ENCODE results near the gene MSI1.

MSI1 gene

DNA sequence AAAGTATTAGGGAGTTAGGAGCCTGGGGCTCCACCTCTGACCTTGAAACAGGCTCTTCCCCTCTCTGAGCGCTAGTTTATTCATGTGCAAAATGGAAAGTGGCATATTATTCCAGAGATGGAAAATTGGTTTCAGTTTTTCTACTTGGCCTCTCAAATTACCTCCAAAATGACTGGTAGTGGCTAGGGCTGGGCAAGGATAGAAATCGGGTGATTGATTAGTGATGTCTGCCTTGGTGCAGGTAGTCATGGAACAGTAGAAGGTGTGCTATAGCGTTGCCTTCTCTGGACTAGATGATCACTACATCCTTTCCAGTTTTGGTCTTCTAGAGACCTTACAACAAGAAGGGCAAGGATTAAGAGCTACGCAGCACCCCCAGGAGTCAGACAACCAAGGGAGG lies 8.6 kb upstream of the MSI1 start:
- H3K4me3 ChIP-seq (ENCODE audit: low read length), result no peak overlapping the region
- TF ChIP-seq, protein P1, sequence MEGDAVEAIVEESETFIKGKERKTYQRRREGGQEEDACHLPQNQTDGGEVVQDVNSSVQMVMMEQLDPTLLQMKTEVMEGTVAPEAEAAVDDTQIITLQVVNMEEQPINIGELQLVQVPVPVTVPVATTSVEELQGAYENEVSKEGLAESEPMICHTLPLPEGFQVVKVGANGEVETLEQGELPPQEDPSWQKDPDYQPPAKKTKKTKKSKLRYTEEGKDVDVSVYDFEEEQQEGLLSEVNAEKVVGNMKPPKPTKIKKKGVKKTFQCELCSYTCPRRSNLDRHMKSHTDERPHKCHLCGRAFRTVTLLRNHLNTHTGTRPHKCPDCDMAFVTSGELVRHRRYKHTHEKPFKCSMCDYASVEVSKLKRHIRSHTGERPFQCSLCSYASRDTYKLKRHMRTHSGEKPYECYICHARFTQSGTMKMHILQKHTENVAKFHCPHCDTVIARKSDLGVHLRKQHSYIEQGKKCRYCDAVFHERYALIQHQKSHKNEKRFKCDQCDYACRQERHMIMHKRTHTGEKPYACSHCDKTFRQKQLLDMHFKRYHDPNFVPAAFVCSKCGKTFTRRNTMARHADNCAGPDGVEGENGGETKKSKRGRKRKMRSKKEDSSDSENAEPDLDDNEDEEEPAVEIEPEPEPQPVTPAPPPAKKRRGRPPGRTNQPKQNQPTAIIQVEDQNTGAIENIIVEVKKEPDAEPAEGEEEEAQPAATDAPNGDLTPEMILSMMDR (IDR thresholded peaks at IDR 0.05; ENCODE audit: insufficient read depth, low read depth, low read length, missing control alignments), result no peak
- DNase-seq (ENCODE audit: low read depth), result no peak

GRCh38 chr12:120376934-120377572 lies 8.1 kb upstream of the MSI1 start:
- TF ChIP-seq, protein P1 (IDR thresholded peaks at IDR 0.05; ENCODE audit: insufficient read depth, low read depth, low read length, missing control alignments), result no peak
- no peak overlapping the region for H3K4me3 ChIP-seq (ENCODE audit: low read length)
- no peak for DNase-seq (ENCODE audit: low read depth)

DNA sequence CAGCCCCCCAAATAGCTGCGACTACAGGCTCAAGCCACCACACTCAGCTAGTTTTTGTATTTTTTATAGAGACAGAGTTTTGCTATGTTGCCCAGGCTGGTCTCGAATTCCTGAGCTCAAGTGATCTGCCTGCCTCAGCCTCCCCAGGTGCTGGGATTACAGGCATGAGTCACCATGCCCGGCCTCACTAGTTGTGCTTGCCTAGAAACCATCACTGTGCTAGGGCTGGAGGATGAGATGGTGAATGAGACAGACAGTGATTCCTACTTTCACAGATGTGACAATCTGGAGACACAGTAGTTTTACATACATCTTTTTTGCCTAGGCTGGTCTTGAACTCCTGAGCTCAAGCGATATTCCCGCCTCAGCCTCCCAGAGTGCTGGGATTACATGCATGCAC lies 7.5 kb upstream of the MSI1 start:
- TF ChIP-seq, protein P1 (IDR thresholded peaks at IDR 0.05; ENCODE audit: insufficient read depth, low read depth, low read length, missing control alignments), result no peak
- H3K4me3 ChIP-seq (ENCODE audit: low read length), result no peak overlapping the region
- DNase-seq (ENCODE audit: low read depth), result peak; percentile 57

- TF ChIP-seq, protein P1 (IDR thresholded peaks at IDR 0.05; ENCODE audit: insufficient read depth, low read depth, low read length, missing control alignments), result no peak
- no peak overlapping the region for H3K4me3 ChIP-seq (ENCODE audit: low read length)
These were observed 7.0 kb upstream of the MSI1 start for GRCh38 chr12:120376009-120376408.

GRCh38 chr12:120373683-120374082 lies 4.7 kb upstream of the MSI1 start:
- DNase-seq (ENCODE audit: low read depth), result no peak
- no peak overlapping the region for H3K4me3 ChIP-seq (ENCODE audit: low read length)
- TF ChIP-seq, protein P1 (IDR thresholded peaks at IDR 0.05; ENCODE audit: insufficient read depth, low read depth, low read length, missing control alignments), result no peak

More at GRCh38 chr12:120376009-120376408, 7.0 kb upstream of the MSI1 start:
- peak; percentile 31 for DNase-seq (ENCODE audit: low read depth)

- TF ChIP-seq, protein P1 (IDR thresholded peaks at IDR 0.05; ENCODE audit: insufficient read depth, low read depth, low read length, missing control alignments), result no peak
- no peak for DNase-seq (ENCODE audit: low read depth)
- no peak overlapping the region for H3K4me3 ChIP-seq (ENCODE audit: low read length)
These were observed 1.6 kb upstream of the MSI1 start for GRCh38 chr12:120370343-120371243.
